Pancreas (tissue), 10 donors: ENCODE data around the gene MAPK10. TPM values are rescaled to one million over a fixed set of nuclear protein-coding genes. Genes with fewer than 3 reads are reported as not detected.

Source experiments
- ATAC-seq, 4 donors: fragments of 200-7000 bp; cut with Tn5 transposase; one replicate each; pipeline versions ENCODE4 v1.8.0 to v1.9.1; 2020; ENCODE audit warnings: mild to moderate bottlenecking in 4 of 4, moderate library complexity in 4 of 4
- DNase-seq, 6 donors: peaks; one replicate each; pipeline ENCODE4 v3.0.0-alpha.2; 2020
- FAIRE-seq: peaks from 2 replicates; lab custom pipeline; 2012; peaks lifted over from hg19 to GRCh38; lab: Jason Lieb, UNC
- H3K27ac ChIP-seq, 4 donors: fragments of 200-600 bp; sonication (generic); 1 replicate in 3 of 4; 2 replicates in 1 of 4; pipeline versions ENCODE4 v1.5.0 to v1.8.0; 2020
- H3K27me3 ChIP-seq, 4 donors: fragments of 200-600 bp; one replicate each; pipeline ENCODE4 v1.8.0; 2021
- H3K36me3 ChIP-seq, 3 donors: fragments of 200-600 bp; sonication (generic) in 1 of 3; one replicate each; pipeline versions ENCODE4 v1.5.0 to v1.8.0; 2020 to 2021
- H3K4me1 ChIP-seq, 3 donors: fragments of 200-600 bp; one replicate each; pipeline ENCODE4 v1.8.0; 2021
- H3K4me3 ChIP-seq, 4 donors: fragments of 200-600 bp; sonication (generic) in 2 of 4; one replicate each; pipeline versions ENCODE4 v1.5.0 to v1.8.0; 2020 to 2021
- H3K9me3 ChIP-seq, 4 donors: fragments of 200-600 bp; one replicate each; pipeline ENCODE4 v1.8.0; 2021
- WGBS, 2 donors: extraction: QIAGEN DNeasy Blood & Tissue Kit; methylation state at CpG; one replicate each; pipeline ENCODE4 v1.1.7; 2013; 5-methylcytosine and 5-hydroxymethylcytosine counted together
- intact Hi-C, 3 donors: fragments of 100-400 bp; cut with DNase I; formaldehyde crosslinking; loops; one replicate each; pipeline versions ENCODE4 v1.11.1 to v1.14.2; 2022
- polyA plus RNA-seq, 2 donors: library from polyadenylated mRNA; stranded (reverse); fragments of 200-250 nt; gene quantifications; one replicate each; pipeline ENCODE4 v1.2.3, GENCODE V29; 2013
- total RNA-seq, 6 donors: library from RNA; stranded (reverse); fragmentation: NEBNext Ultra II Directional in 4 of 6; extraction: Animal tissue kit (Norgen Biotek cat#: 25700) in 4 of 6; gene quantifications; one replicate each; pipeline versions ENCODE4 v1.2.1 to v1.2.4, GENCODE V29; 2021 to 2023
- TF ChIP-seq, protein P1 (sequence below), 4 donors: fragments of 200-600 bp; sonication (generic) in 3 of 4; IDR thresholded peaks; one replicate each; pipeline versions ENCODE4 v1.5.0 to v1.8.0; 2021; ENCODE audit warnings: antibody characterized with exemption in 4 of 4
- donor health status: healthy with polysubstance abuse.
- donor health status: DM: no; HTN: no; CAD: no; lungs with moderate emphysema.
- donor health status: DM: no; HTN: no; CAD: no.
- donor health status: control.
- donor health status: control.
- donor health status: Bipolar disorder and iron deficiency.
- donor health status: DM: yes; HTN: yes; CAD: no.
- donor health status: DM: no; HTN: no; CAD: no.
- donor health status: DM: no; HTN: no; CAD: no.
- donor health status: DM: yes; HTN: yes; CAD: no.

MAPK10 gene
- total and polyA plus RNA-seq, 8 donors: 5.1 to 20.7 (median 9.9) TPM

DNA sequence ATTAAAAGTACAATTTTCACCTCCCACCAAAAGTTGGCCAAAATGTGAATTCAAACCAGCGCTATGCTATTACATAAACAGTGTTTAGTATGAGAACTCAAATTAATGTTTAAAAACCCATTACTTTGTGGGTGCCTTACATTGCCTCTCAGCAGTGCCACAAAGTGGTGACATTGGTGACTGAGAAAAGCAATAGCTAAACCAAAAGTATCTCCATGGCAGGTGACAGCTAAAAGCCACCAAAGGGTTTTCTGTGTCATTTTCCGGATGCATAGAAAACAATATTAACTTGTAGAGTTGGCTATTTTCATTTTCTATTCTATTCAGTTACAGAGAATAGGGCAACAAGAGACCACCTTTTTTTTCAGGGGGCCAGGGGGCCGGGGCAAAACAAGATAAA lies 261.2 kb downstream of the MAPK10 start:
- Histone ChIP-seq H3K27ac (no peak overlapping the region), H3K4me1 (no peaks in the 10 kb centered on the region), H3K27me3 (no peaks in the 10 kb centered on the region), H3K4me3 (no peak overlapping the region), H3K9me3 (no peaks in the 10 kb centered on the region), H3K36me3 (no peaks in the 10 kb centered on the region)
- FAIRE-seq: no peak
- intact Hi-C loops: no loop called here
- no peak for ATAC-seq
- WGBS, 2 donors: 66 to 78% methylated on average over 3 of the region's 3 CpGs
- TF ChIP-seq, protein P1, sequence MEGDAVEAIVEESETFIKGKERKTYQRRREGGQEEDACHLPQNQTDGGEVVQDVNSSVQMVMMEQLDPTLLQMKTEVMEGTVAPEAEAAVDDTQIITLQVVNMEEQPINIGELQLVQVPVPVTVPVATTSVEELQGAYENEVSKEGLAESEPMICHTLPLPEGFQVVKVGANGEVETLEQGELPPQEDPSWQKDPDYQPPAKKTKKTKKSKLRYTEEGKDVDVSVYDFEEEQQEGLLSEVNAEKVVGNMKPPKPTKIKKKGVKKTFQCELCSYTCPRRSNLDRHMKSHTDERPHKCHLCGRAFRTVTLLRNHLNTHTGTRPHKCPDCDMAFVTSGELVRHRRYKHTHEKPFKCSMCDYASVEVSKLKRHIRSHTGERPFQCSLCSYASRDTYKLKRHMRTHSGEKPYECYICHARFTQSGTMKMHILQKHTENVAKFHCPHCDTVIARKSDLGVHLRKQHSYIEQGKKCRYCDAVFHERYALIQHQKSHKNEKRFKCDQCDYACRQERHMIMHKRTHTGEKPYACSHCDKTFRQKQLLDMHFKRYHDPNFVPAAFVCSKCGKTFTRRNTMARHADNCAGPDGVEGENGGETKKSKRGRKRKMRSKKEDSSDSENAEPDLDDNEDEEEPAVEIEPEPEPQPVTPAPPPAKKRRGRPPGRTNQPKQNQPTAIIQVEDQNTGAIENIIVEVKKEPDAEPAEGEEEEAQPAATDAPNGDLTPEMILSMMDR (IDR thresholded peaks at IDR 0.05): no peak
- DNase-seq: no peak

- TF ChIP-seq, protein P1 (IDR thresholded peaks at IDR 0.05): no peak
- Histone ChIP-seq H3K9me3 (no peaks in the 10 kb centered on the region), H3K27me3 (no peaks in the 10 kb centered on the region), H3K4me1 (no peaks in the 10 kb centered on the region), H3K27ac (no peak overlapping the region), H3K4me3 (no peak overlapping the region), H3K36me3 (no peaks in the 10 kb centered on the region)
- FAIRE-seq (no peak), ATAC-seq (no peak), DNase-seq (no peak)
- WGBS, 2 donors: 96 to 98% methylated on average over 2 of the region's 2 CpGs
- intact Hi-C loops: no loop called here
These were observed 263.5 kb downstream of the MAPK10 start for GRCh38 chr4:86096373-86096772.

DNA sequence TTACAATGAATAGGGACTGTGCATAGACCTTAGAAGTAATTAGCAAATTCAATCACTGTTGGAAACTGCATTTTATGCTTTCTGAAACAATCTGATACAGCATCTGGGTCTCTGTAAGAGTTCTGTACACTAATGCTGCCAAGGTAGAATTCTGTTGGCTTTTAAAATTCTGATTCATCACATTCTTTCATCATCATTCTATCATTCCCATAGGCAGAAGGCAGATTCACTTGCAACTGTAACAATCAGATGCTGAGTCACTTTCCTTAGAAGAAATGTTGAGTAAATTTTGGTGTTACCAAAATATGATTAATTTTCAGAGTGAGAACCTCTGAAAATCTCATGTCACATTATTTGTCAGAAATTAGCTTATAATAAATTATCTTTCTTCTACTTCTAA lies 267.2 kb downstream of the MAPK10 start:
- Histone ChIP-seq H3K4me1 (no peaks in the 10 kb centered on the region), H3K27me3 (no peaks in the 10 kb centered on the region), H3K27ac (no peak overlapping the region), H3K9me3 (no peaks in the 10 kb centered on the region), H3K36me3 (no peaks in the 10 kb centered on the region), H3K4me3 (no peak overlapping the region)
- TF ChIP-seq, protein P1 (IDR thresholded peaks at IDR 0.05): no peak
- intact Hi-C loops: no loop called here
- ATAC-seq (no peak), DNase-seq (no peak), FAIRE-seq (no peak)

- FAIRE-seq: no peak
- intact Hi-C loops: no loop called here
- H3K4me1 ChIP-seq: no peaks in the 10 kb centered on the region
- ATAC-seq: no peak
- H3K36me3 ChIP-seq: no peaks in the 10 kb centered on the region
- TF ChIP-seq, protein P1 (IDR thresholded peaks at IDR 0.05): no peak
- H3K27ac ChIP-seq: no peak overlapping the region
- H3K27me3 ChIP-seq: no peaks in the 10 kb centered on the region
- no peak overlapping the region for H3K4me3 ChIP-seq
- H3K9me3 ChIP-seq: no peaks in the 10 kb centered on the region
- no peak for DNase-seq
These were observed 268.7 kb downstream of the MAPK10 start for GRCh38 chr4:86091201-86091600.

DNA sequence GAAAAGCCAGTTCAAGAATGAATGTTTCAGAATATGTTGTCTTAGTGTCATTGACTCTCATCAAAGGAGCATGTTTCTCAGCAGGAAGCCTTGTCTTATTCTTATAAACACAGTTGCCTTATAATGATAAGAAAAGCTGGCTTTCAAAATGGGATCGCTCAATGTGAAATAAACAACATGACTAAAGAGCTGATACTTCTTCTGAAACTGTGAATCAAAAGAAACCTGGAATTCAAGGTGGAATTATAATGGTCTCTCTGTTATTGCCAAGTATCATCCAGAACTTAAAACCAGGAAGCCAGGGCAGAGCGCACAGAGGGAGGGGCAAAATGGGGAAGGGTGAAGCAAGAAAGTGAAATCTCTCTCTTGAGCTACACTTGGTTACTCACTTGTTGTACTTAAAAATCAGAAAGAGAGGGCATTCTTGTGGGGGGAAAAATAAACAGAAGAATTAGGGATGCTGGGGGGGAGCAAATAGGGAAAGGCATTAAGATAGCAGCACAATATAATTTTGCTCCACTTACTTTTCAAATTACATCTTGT lies 270.0 kb downstream of the MAPK10 start:
- TF ChIP-seq, protein P1 (IDR thresholded peaks at IDR 0.05): no peak
- Histone ChIP-seq H3K36me3 (no peaks in the 10 kb centered on the region), H3K27ac (no peak overlapping the region), H3K9me3 (no peaks in the 10 kb centered on the region), H3K4me3 (no peak overlapping the region), H3K4me1 (no peaks in the 10 kb centered on the region), H3K27me3 (no peaks in the 10 kb centered on the region)
- intact Hi-C loops: no loop called here
- 81 to 82% methylated on average over 2 of the region's 2 CpGs for WGBS, 2 donors
- no peak for FAIRE-seq
- DNase-seq: no peak
- no peak for ATAC-seq
